HG03139 (cell line): Measurements from ENCODE around the gene ADAMTS15.

Experiments
- ATAC-seq: cut with Tn5 transposase; IDR thresholded peaks from one replicate; pipeline ENCODE4 v1.9.1; 2021; ENCODE audit not compliant: unreplicated experiment

The ADAMTS15 gene

GRCh38 chr11:130478204-130478701, 29.8 kb downstream of the ADAMTS15 start:
- ATAC-seq = no peak

GRCh38 chr11:130478881-130479280, 30.4 kb downstream of the ADAMTS15 start:
- ATAC-seq = no peak

- no peak for ATAC-seq
These were observed 31.7 kb downstream of the ADAMTS15 start for GRCh38 chr11:130480186-130480585.

- no peak for ATAC-seq
These were observed 32.3 kb downstream of the ADAMTS15 start for GRCh38 chr11:130480711-130481140.

- no peak for ATAC-seq
These were observed 34.7 kb downstream of the ADAMTS15 start for GRCh38 chr11:130483124-130483523.

GRCh38 chr11:130485983-130486382, 37.5 kb downstream of the ADAMTS15 start:
- no peak for ATAC-seq

- no peak for ATAC-seq
These were observed 38.0 kb downstream of the ADAMTS15 start for GRCh38 chr11:130486391-130486836.

GRCh38 chr11:130486987-130487923, 38.8 kb downstream of the ADAMTS15 start:
- ATAC-seq = no peak

GRCh38 chr11:130487924-130488815, 39.7 kb downstream of the ADAMTS15 start:
- no peak for ATAC-seq

- ATAC-seq = no peak
These were observed 40.6 kb downstream of the ADAMTS15 start for GRCh38 chr11:130488848-130489584.

- no peak for ATAC-seq
These were observed 41.3 kb downstream of the ADAMTS15 start for GRCh38 chr11:130489716-130490115.

GRCh38 chr11:130490682-130491449, 42.4 kb downstream of the ADAMTS15 start:
- ATAC-seq = no peak

GRCh38 chr11:130498181-130498580, 49.7 kb downstream of the ADAMTS15 start:
- no peak for ATAC-seq

- ATAC-seq = no peak
These were observed 51.4 kb downstream of the ADAMTS15 start for GRCh38 chr11:130499828-130500227.

GRCh38 chr11:130504317-130504716, 55.9 kb downstream of the ADAMTS15 start:
- ATAC-seq = no peak

- ATAC-seq = no peak
These were observed 60.5 kb downstream of the ADAMTS15 start for GRCh38 chr11:130508913-130509312.

- no peak for ATAC-seq
These were observed 61.5 kb downstream of the ADAMTS15 start for GRCh38 chr11:130509942-130510341.

- ATAC-seq = no peak
These were observed 62.1 kb downstream of the ADAMTS15 start for GRCh38 chr11:130510407-130511006.

GRCh38 chr11:130511765-130512164, 63.3 kb downstream of the ADAMTS15 start:
- ATAC-seq = no peak
